Osteocyte (in vitro differentiated cells): ENCODE data around the gene RNF5. TPM values are rescaled to one million over a fixed set of nuclear protein-coding genes. Genes with fewer than 3 reads are reported as not detected.

Experiments used
- DNase-seq: peaks from one replicate; pipeline ENCODE4 v3.0.0; 2021; ENCODE audit warnings: mixed read lengths; ENCODE audit not compliant: unreplicated experiment; ENCODE audit errors: extremely low spot score
- H3K27ac Mint-ChIP-seq: one replicate; pipeline ENCODE4 v1.8.0; 2021; ENCODE audit warnings: mild to moderate bottlenecking, mixed read lengths; ENCODE audit not compliant: unreplicated experiment
- H3K27me3 Mint-ChIP-seq: one replicate; pipeline ENCODE4 v1.8.0; 2021; ENCODE audit warnings: mixed read lengths; ENCODE audit not compliant: unreplicated experiment
- H3K36me3 Mint-ChIP-seq: one replicate; pipeline ENCODE4 v1.8.0; 2021; ENCODE audit warnings: mixed read lengths; ENCODE audit not compliant: unreplicated experiment
- H3K4me1 Mint-ChIP-seq: one replicate; pipeline ENCODE4 v1.8.0; 2021; ENCODE audit warnings: mixed read lengths; ENCODE audit not compliant: unreplicated experiment
- H3K4me3 Mint-ChIP-seq: one replicate; pipeline ENCODE4 v1.8.0; 2021; ENCODE audit warnings: mild to moderate bottlenecking, moderate library complexity, mixed read lengths; ENCODE audit not compliant: unreplicated experiment
- H3K9me3 Mint-ChIP-seq: one replicate; pipeline ENCODE4 v1.8.0; 2021; ENCODE audit warnings: mixed read lengths; ENCODE audit not compliant: unreplicated experiment
- total RNA-seq: library from RNA; stranded (reverse); gene quantifications from 2 replicates; pipeline ENCODE4 v1.2.1, GENCODE V29; 2021
- TF ChIP-seq, protein P1 (sequence below): fragments of 200-600 bp; sonication (generic); IDR thresholded peaks from 2 replicates; pipeline ENCODE4 v1.5.0; 2021; ENCODE audit warnings: antibody characterized with exemption, mild to moderate bottlenecking, moderate library complexity

RNF5 gene
- total RNA-seq, 1 donor from 2014 or later, result 51.6 TPM

DNA sequence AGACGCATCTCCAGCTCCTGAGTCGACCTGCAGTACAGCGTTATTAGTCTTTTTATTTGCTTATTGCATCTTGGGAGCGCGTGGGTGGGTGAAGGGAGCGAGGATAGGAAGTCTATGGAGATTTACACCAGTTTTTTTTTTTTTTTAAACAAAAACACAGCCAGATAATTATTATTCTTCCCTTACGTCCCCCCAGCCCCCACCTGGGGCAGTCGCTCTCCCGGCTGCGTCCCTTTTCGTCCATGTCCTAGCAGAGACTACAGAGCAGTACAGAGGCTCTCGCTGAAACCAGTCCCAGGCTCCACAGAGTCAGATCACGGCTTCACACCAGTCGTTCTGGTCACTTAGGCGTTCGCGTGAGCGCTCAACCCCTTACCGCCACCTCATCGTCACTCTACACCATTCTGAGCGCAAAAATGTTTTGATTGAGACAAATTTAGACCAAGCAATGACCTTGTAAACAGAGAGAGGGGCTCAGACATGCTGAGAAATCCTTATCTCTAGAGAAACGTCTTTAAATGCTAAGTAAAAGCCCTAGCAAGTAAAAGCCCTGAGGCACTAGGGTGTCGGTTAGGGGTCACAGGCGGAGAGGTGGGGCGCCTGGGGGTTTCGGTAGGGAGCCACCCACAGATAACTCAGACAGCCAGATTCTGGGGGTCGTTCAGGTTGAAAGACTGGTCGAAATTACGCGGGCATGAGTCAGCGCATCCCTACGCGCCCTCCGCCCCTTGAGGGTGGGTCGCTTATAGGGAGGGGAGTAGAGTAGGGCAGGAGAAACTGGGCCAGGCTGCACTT lies 25.2 kb upstream of the RNF5 start:
- peak overlapping the region; percentile 98 for H3K27ac Mint-ChIP-seq
- DNase-seq, result no peak
- peak overlapping the region; percentile 99 for H3K4me3 Mint-ChIP-seq
- peaks cover 32% of the 10 kb centered on the region for H3K4me1 Mint-ChIP-seq
- no peaks in the 10 kb centered on the region for H3K9me3 Mint-ChIP-seq
- TF ChIP-seq, protein P1, sequence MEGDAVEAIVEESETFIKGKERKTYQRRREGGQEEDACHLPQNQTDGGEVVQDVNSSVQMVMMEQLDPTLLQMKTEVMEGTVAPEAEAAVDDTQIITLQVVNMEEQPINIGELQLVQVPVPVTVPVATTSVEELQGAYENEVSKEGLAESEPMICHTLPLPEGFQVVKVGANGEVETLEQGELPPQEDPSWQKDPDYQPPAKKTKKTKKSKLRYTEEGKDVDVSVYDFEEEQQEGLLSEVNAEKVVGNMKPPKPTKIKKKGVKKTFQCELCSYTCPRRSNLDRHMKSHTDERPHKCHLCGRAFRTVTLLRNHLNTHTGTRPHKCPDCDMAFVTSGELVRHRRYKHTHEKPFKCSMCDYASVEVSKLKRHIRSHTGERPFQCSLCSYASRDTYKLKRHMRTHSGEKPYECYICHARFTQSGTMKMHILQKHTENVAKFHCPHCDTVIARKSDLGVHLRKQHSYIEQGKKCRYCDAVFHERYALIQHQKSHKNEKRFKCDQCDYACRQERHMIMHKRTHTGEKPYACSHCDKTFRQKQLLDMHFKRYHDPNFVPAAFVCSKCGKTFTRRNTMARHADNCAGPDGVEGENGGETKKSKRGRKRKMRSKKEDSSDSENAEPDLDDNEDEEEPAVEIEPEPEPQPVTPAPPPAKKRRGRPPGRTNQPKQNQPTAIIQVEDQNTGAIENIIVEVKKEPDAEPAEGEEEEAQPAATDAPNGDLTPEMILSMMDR, result no peak
- peaks cover 13% of the 10 kb centered on the region for H3K36me3 Mint-ChIP-seq
- no peaks in the 10 kb centered on the region for H3K27me3 Mint-ChIP-seq

GRCh38 chr6:32153564-32154513 lies 24.4 kb upstream of the RNF5 start, which contains the start of gene PPT2:
PPT2 (plus strand) TSS chr6:32154141; CDS start chr6:32154595, 454 bp downstream.
- peak within 1 kb of the TSS; percentile 99 for H3K4me3 Mint-ChIP-seq
- peak; percentile 95 for DNase-seq
- H3K9me3 Mint-ChIP-seq, result no peaks in the 10 kb centered on the region
- TF ChIP-seq, protein P1, result peak; percentile 45
- H3K27me3 Mint-ChIP-seq, result no peaks in the 10 kb centered on the region
- peaks cover 32% of the 10 kb centered on the region for H3K4me1 Mint-ChIP-seq
- peak within 1 kb of the TSS; percentile 98 for H3K27ac Mint-ChIP-seq
- H3K36me3 Mint-ChIP-seq, result peaks cover 18% of the 10 kb centered on the region

DNA sequence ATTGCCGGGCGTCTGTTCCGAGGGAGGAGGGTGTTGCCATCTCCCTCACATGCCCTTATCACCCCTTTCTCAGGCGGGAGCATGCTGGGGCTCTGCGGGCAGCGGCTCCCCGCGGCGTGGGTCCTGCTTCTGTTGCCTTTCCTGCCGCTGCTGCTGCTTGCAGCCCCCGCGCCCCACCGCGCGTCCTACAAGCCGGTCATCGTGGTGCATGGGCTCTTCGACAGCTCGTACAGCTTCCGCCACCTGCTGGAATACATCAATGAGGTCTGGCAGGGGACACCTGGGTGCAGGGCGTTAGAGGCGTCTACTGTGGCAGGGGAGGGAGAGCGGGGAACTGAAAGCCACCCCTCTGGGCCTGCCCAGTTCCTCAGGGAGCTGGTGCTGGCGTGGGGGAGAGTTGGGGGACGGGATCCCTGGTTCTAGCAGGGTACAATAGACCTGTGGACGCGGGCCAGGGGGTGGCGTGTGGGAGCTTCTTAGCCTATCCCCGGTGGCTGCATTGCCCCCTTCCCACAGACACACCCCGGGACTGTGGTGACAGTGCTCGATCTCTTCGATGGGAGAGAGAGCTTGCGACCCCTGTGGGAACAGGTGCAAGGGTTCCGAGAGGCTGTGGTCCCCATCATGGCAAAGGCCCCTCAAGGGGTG lies 23.6 kb upstream of the RNF5 start:
- H3K36me3 Mint-ChIP-seq, result peaks cover 18% of the 10 kb centered on the region
- peak overlapping the region; percentile 98 for H3K27ac Mint-ChIP-seq

GRCh38 chr6:32156891-32157290 lies 21.3 kb upstream of the RNF5 start:
- DNase-seq, result no peak
- peaks cover 27% of the 10 kb centered on the region for H3K4me1 Mint-ChIP-seq

More for the DNA sequence above, 23.6 kb upstream of the RNF5 start:
- H3K4me3 Mint-ChIP-seq, result peak overlapping the region; percentile 99
- no peaks in the 10 kb centered on the region for H3K9me3 Mint-ChIP-seq
- TF ChIP-seq, protein P1, result peak; percentile 67
- peaks cover 32% of the 10 kb centered on the region for H3K4me1 Mint-ChIP-seq
- H3K27me3 Mint-ChIP-seq, result no peaks in the 10 kb centered on the region
- DNase-seq, result no peak

More at GRCh38 chr6:32156891-32157290, 21.3 kb upstream of the RNF5 start:
- H3K36me3 Mint-ChIP-seq, result peaks cover 18% of the 10 kb centered on the region
- no peak overlapping the region for H3K4me3 Mint-ChIP-seq
- no peak overlapping the region for H3K27ac Mint-ChIP-seq
- no peaks in the 10 kb centered on the region for H3K9me3 Mint-ChIP-seq
- H3K27me3 Mint-ChIP-seq, result no peaks in the 10 kb centered on the region
- TF ChIP-seq, protein P1, result no peak
